HUES48 (cell line): ENCODE data around the gene DLG1.
"Not testable (repeated sequence)": the region's sequence is repeated elsewhere in the genome, so short reads cannot be mapped to it uniquely, and the experiment has no call there.

ENCODE experiments used
- H3K27ac ChIP-seq: one replicate; pipeline ENCODE4 v1.7.0; 2013; ENCODE audit warnings: low read depth, low read length, inconsistent platforms
- H3K27me3 ChIP-seq: 2 replicates; pipeline ENCODE4 v1.6.1; 2013; ENCODE audit warnings: mild to moderate bottlenecking, low read length; ENCODE audit not compliant: control insufficient read depth, insufficient read depth
- H3K36me3 ChIP-seq: 2 replicates; pipeline ENCODE4 v1.6.1; 2013; ENCODE audit warnings: low read length; ENCODE audit not compliant: control insufficient read depth, insufficient read depth
- H3K4me1 ChIP-seq: 2 replicates; pipeline ENCODE4 v1.6.1; 2013; ENCODE audit warnings: mild to moderate bottlenecking, low read length; ENCODE audit not compliant: control insufficient read depth, insufficient read depth
- H3K4me3 ChIP-seq: 2 replicates; pipeline ENCODE4 v1.5.1; 2013; ENCODE audit warnings: mild to moderate bottlenecking, low read depth, low read length
- H3K9ac ChIP-seq: 2 replicates; pipeline ENCODE4 v1.6.1; 2013; ENCODE audit warnings: mild to moderate bottlenecking, low read depth, low read length, moderate library complexity
- H3K9me3 ChIP-seq: 2 replicates; pipeline ENCODE4 v1.6.1; 2013; ENCODE audit warnings: low read length; ENCODE audit not compliant: control insufficient read depth, insufficient read depth

DLG1 gene

GRCh38 chr3:197209366-197210260 is 88.8 kb downstream of the DLG1 start:
- Histone ChIP-seq H3K9me3 (no peaks in the 10 kb centered on the region), H3K4me3 (no peak overlapping the region), H3K4me1 (peaks cover 64% of the 10 kb centered on the region), H3K27ac (peak overlapping the region; percentile 56), H3K9ac (0 out of 2 replicates have a peak overlapping the region, but pooled peaks have one; percentile 0), H3K27me3 (no peaks in the 10 kb centered on the region), H3K36me3 (no peaks in the 10 kb centered on the region)

DNA sequence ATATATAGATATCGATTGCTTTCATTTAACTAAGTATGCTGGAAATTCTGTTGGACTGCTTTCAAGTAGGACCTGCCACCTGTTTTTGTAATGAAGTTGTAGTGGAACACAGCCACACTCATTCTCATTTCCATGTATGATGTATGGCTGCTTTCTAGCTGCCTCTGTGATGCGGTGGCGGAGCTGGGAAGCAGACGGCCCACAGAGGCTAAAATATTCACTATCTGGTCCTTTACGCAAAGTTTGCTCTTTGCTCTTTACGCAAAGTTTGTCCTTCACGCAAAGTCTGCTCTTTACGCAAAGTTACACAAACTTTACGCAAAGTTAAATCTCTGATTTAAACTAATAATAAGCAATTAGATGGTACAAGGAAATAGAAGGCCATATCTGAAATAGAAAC is 91.5 kb downstream of the DLG1 start:
- Histone ChIP-seq H3K4me3 (no peak overlapping the region), H3K9me3 (no peaks in the 10 kb centered on the region), H3K4me1 (peaks cover 70% of the 10 kb centered on the region), H3K27ac (no peak overlapping the region), H3K36me3 (no peaks in the 10 kb centered on the region), H3K9ac (no peak overlapping the region), H3K27me3 (no peaks in the 10 kb centered on the region)

GRCh38 chr3:197205675-197206074 is 92.7 kb downstream of the DLG1 start:
- no peaks in the 10 kb centered on the region for H3K9me3 ChIP-seq
- no peak overlapping the region for H3K27ac ChIP-seq
- H3K4me3 ChIP-seq, result no peak overlapping the region
- H3K27me3 ChIP-seq, result no peaks in the 10 kb centered on the region
- no peak overlapping the region for H3K9ac ChIP-seq
- peaks cover 72% of the 10 kb centered on the region for H3K4me1 ChIP-seq
- H3K36me3 ChIP-seq, result no peaks in the 10 kb centered on the region

GRCh38 chr3:197205265-197205664 is 93.1 kb downstream of the DLG1 start:
- Histone ChIP-seq H3K4me3 (no peak overlapping the region), H3K9me3 (no peaks in the 10 kb centered on the region), H3K4me1 (peaks cover 72% of the 10 kb centered on the region), H3K9ac (no peak overlapping the region), H3K27ac (no peak overlapping the region), H3K36me3 (no peaks in the 10 kb centered on the region), H3K27me3 (no peaks in the 10 kb centered on the region)

DNA sequence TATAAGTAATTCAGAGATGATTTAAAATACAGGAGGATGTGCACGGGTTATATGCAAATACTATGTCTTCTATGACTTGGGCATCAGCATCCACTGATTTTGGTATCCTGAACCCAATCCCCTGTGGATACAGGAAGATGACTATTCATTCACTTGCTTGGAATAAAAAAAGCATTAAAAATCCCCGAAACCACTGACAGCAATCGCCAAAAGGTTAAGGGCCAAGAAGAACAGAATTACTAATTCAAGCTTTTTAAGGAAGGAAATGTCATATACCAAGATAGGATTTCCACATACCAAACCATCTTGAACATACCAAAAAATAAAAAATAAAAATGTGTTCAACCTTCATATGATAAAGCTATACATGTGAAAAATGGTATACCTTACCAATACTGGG is 93.7 kb downstream of the DLG1 start:
- Histone ChIP-seq H3K27me3 (no peaks in the 10 kb centered on the region), H3K36me3 (no peaks in the 10 kb centered on the region), H3K9ac (no peak overlapping the region), H3K4me1 (peaks cover 67% of the 10 kb centered on the region), H3K4me3 (no peak overlapping the region), H3K9me3 (no peaks in the 10 kb centered on the region), H3K27ac (no peak overlapping the region)

GRCh38 chr3:197203714-197204146 is 94.7 kb downstream of the DLG1 start:
- H3K4me3 ChIP-seq, result peak overlapping the region; percentile 20

DNA sequence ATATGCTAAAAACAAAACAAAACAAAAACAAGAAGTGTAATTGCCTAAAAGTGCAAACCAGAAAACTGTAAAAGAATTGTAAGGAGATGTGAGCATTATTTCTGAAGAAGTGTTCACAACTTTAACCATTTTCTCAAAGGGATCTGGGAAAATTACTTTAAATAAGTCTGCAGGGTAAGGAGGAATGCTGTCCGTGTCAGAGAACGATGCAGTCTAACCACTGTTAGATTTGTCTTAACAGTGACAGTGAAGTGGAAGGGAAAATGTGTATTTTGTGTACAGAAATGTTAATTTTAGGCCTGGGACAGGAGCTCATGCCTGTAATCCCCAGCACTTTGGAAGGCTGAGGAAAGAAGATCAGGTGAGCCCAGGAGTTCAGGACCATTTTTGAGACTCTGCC is 95.7 kb downstream of the DLG1 start:
- no peak overlapping the region for H3K4me3 ChIP-seq
- no peaks in the 10 kb centered on the region for H3K36me3 ChIP-seq
- peaks cover 46% of the 10 kb centered on the region for H3K4me1 ChIP-seq
- H3K9me3 ChIP-seq, result no peaks in the 10 kb centered on the region
- H3K27me3 ChIP-seq, result no peaks in the 10 kb centered on the region
- H3K9ac ChIP-seq, result no peak overlapping the region
- no peak overlapping the region for H3K27ac ChIP-seq

More at GRCh38 chr3:197203714-197204146, 94.7 kb downstream of the DLG1 start:
- Histone ChIP-seq H3K4me1 (peaks cover 57% of the 10 kb centered on the region), H3K9ac (no peak overlapping the region), H3K27ac (peak overlapping the region; percentile 60), H3K36me3 (no peaks in the 10 kb centered on the region), H3K27me3 (no peaks in the 10 kb centered on the region), H3K9me3 (no peaks in the 10 kb centered on the region)

DNA sequence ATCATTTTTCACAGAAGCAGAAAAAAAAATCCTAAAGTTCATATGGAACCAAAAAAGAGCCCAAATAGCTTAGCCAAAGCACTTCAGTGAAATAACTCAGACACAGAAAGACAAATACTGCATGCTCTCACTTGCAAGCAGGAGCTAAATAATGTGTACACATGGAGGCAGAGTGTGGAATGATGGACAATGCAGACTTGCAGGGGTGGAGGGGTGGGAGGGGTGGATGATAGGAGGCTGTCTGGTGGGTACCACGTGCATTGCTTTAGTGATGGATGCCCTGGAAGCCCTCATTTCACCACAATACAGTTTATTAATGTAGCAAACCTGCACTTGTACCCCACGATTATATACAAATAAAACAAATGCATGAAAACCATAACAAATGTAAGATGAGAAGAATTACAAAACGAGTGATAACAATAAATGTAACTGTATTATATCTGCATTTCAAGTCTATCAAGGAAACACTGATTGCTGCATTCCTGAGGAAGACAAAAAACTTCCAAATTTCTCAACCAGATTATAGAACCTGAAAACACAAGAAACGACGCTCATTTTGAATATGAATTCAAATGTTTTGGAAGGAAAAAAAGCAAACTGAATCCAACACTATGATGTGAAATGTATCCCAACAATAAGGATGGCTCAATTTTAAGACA is 96.5 kb downstream of the DLG1 start:
- peaks cover 44% of the 10 kb centered on the region for H3K4me1 ChIP-seq
- no peaks in the 10 kb centered on the region for H3K36me3 ChIP-seq
- no peak overlapping the region for H3K27ac ChIP-seq
- H3K9ac ChIP-seq, result no peak overlapping the region
- no peaks in the 10 kb centered on the region for H3K9me3 ChIP-seq
- H3K4me3 ChIP-seq, result no peak overlapping the region
- no peaks in the 10 kb centered on the region for H3K27me3 ChIP-seq

DNA sequence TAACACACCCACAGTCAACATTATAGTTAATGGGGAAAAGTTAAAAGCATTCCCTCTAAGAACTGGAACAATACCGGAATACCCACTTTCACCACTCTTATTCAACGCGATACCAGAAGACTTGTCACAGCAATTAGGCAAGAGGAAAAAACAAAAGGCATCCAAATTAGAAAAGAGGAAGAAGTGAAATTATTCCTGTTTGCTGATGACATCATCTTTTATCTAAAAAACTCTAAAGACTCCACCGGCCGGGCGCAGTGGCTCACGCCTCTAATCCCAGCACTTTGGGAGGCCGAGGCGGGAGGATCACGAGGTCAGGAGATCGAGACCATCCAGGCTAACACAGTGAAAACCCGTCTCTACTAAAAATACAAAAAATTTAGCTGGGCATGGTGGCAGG is 97.6 kb downstream of the DLG1 start:
- not testable (repeated sequence) for H3K4me3 ChIP-seq, H3K36me3 ChIP-seq, H3K27me3 ChIP-seq, H3K27ac ChIP-seq, H3K9ac ChIP-seq, H3K9me3 ChIP-seq
- H3K4me1 ChIP-seq, result peaks cover 43% of the 10 kb centered on the region

DNA sequence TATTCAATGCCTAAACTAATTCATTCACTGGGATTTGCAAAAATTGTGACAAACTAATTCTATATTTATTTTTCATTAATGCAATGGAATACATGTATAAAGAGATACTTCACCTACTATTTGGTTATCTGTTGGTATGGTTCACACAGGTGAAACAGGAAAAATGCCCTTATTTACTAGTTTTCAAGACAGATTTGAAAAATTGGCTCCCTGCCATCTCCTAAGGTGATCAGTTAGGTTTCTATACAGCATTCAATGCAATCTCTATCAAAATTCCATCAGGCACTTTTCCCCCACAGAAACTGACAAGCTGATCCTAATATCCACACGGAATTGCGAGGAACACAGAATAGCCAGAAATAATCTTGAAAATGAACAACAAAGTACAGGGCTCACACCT is 101.1 kb downstream of the DLG1 start:
- Histone ChIP-seq H3K36me3 (peaks cover 6% of the 10 kb centered on the region; the same call in 1 of the 2 replicates), H3K27ac (no peak overlapping the region), H3K4me3 (no peak overlapping the region), H3K9ac (no peak overlapping the region), H3K9me3 (no peaks in the 10 kb centered on the region), H3K27me3 (no peaks in the 10 kb centered on the region), H3K4me1 (peaks cover 9% of the 10 kb centered on the region; the same call in 1 of the 2 replicates)

DNA sequence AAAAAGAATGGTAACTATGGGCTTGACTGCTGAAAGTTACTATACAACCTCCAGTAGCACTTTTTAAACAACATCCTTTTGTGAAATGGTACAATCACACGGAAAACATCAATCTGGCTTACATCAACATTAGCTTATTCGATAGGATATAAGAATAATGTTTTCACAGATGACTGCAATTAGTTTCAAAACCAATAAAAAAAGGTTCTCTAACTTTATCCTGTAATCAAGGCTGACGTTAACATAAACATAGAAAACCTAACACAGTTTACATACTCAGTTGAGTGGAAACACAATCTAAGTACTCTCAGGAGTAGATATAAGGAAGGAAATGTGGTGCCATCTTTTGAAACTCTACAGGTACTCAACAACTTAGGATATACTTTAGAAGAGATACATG is 102.2 kb downstream of the DLG1 start:
- no peaks in the 10 kb centered on the region for H3K9me3 ChIP-seq
- peaks cover 6% of the 10 kb centered on the region for H3K36me3 ChIP-seq
- H3K4me3 ChIP-seq, result no peak overlapping the region
- H3K27ac ChIP-seq, result no peak overlapping the region
- H3K9ac ChIP-seq, result no peak overlapping the region
- no peaks in the 10 kb centered on the region for H3K27me3 ChIP-seq
- no peaks in the 10 kb centered on the region for H3K4me1 ChIP-seq
